Epithelial cell of esophagus (primary cell): ENCODE results near the gene TMEM169.

Source experiments
- DNase-seq: peaks from one replicate; pipeline ENCODE4 v3.0.0; 2010; ENCODE audit warnings: low read depth
- H3K4me3 ChIP-seq: 2 replicates; pipeline ENCODE4 v1.5.1; 2011; ENCODE audit warnings: mild to moderate bottlenecking, low read length, control low read depth
- TF ChIP-seq, protein P1 (sequence below): IDR thresholded peaks from 2 replicates; pipeline ENCODE4 v1.5.1; 2011; ENCODE audit warnings: low read depth, mild to moderate bottlenecking, low read length, control low read depth, inconsistent platforms; ENCODE audit not compliant: insufficient read depth; ENCODE audit errors: missing control alignments

TMEM169 gene

DNA sequence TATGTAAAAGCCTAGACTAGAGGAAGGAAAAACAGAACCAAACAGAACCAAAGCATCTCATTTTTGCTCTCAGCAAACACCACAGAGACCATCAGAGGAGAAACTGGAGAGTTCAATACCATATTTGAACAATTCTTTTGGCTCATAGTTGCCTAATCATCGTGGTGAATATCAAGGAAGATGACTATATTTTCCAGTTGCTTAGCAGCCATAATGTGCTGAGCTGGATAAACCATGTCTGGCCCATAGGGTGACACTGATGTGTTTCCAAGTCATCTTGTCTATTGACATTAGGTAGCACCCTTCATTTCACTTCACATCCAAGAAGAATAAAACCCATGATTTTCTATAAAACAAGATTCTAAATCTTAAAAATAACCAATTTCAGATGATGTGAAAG, 21.5 kb downstream of the TMEM169 start:
- TF ChIP-seq, protein P1, sequence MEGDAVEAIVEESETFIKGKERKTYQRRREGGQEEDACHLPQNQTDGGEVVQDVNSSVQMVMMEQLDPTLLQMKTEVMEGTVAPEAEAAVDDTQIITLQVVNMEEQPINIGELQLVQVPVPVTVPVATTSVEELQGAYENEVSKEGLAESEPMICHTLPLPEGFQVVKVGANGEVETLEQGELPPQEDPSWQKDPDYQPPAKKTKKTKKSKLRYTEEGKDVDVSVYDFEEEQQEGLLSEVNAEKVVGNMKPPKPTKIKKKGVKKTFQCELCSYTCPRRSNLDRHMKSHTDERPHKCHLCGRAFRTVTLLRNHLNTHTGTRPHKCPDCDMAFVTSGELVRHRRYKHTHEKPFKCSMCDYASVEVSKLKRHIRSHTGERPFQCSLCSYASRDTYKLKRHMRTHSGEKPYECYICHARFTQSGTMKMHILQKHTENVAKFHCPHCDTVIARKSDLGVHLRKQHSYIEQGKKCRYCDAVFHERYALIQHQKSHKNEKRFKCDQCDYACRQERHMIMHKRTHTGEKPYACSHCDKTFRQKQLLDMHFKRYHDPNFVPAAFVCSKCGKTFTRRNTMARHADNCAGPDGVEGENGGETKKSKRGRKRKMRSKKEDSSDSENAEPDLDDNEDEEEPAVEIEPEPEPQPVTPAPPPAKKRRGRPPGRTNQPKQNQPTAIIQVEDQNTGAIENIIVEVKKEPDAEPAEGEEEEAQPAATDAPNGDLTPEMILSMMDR, result no peak
- no peak for DNase-seq
- no peak overlapping the region for H3K4me3 ChIP-seq

DNA sequence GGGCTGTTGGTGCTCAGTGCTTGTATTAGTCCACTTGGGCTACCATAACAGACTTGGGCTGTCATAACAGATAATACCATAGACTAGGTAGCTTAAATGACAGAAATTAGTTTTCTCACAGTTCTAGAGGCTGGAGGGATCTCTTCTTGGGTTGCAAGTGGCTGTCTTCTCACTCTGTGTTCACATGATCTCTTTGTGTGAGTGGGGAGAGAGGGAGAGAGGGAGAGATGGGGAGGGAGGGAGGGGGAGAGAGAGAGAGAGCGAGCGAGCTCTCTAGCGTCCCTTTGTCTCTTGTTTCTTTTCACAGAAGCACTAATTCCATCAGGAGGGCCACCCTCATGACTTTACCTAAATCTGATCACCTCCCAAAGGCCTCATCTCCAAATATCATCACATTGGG, 23.0 kb downstream of the TMEM169 start:
- TF ChIP-seq, protein P1, result no peak
- no peak for DNase-seq
- no peak overlapping the region for H3K4me3 ChIP-seq

DNA sequence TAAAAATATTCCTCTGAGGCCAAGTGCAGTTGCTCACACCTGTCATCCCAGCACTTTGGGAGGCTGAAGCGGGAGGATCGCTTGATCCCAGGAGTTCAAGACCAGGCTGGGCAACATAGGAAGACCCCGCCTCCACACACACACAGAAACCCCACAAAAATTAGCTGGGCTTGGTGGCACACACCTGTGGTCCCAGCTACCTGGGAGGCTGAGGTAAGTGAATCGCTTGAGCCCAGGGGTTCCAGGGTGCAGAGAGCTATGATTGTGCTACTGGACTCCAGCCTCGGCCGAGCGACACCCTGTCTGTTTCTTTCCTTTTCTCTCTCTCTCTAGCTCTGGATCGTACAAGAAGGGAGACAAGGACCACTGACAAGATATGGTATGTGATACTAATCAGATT, 25.6 kb downstream of the TMEM169 start:
- TF ChIP-seq, protein P1, result no peak
- DNase-seq, result no peak
- H3K4me3 ChIP-seq, result no peak overlapping the region

DNA sequence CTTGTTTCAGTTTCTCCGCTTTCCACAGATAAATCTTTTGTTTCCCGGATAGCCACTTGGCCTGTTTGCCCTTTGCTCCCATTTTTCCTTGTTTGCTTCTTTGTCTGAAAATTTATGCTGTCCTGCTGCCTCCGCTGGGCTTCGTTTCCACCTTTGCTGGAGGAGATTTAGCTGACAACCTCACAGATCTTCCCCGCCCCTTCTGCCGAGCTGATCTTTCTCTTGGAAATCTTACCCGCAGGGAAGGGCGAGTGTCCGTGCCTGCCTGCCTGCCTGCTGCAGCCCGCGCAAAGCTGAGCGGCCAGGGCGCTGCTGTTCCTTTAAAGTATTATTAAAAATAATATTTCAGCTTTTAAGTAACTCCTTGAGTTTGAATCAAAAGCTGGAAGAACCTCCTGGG, 26.0 kb downstream of the TMEM169 start:
- TF ChIP-seq, protein P1, result no peak
- no peak overlapping the region for H3K4me3 ChIP-seq
- DNase-seq, result peak; percentile 54

DNA sequence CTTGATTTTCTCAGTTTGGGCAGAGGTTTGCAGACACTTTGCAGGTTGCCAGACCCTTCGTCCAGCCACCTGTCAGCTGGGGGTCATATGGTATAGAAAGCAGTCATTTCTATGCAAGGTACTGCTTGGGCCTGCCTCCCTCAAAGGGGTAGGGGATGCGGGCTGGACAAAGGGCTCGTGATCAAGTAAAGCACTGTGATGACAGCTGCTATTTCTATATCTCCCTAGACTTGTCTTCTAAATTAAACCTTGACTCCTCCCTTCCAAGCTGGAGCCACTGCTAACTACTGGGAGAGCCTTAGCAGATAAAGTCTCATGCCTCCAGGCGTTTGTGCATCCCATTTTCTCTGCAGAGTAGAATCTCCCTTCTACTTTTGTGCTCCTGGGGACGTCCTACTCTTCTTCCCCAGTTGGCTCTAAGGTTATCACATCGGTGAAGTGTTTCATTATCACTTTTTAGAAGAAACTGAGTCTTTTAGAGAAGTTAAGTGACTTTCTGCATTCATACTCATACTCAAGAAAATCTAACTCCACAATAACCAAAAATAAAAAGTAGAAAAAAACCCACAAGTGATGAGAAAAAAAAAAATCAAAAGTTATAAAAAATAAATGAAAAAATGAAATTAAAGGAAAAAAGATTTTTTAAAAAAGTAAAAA, 26.7 kb downstream of the TMEM169 start:
- peak; percentile 13 for DNase-seq
- TF ChIP-seq, protein P1, result no peak
- peak overlapping the region; percentile 96 for H3K4me3 ChIP-seq

DNA sequence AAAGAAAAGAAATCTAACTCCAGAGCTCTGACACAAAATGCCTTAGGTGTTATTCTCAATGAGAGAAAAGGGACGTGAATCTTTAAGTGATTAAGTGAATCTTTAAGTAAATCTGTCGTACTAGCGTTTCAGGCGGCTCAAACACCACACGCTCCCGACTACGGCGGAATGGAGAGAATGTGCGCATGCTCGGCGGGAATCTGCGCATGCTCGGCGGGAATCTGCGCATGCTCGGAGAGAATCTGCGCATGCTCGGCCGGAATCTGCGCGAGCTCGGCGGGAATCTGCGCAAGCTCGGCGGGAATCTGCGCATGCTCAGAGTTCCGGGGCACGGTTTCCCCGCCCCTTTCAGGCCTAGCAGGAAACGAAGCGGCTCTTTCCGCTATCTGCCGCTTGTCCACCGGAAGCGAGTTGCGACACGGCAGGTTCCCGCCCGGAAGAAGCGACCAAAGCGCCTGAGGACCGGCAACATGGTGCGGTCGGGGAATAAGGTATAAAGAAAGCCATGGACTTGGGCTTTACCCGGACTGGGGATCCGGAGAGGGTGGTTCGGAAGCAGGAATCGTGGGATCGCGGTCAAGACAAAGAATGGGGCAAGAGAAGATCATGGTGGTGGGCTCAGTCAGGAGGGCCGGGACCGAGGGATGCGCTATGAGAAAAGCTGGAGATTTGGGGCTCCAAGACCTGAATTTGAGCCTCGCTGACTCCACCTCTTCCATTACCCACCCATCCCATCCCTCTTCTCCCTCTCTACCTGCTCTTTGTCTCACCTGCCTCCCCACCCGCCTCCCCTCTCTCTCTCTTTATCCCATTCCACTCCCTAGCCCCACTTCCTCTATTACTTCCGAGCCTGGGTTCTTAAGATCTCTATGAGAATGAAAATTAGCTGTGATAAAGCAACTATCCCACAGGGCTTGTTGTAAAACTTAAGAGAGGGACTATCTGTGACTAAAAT, 27.5 kb downstream of the TMEM169 start, which contains the start of gene XRCC5:
Gene XRCC5 (plus strand): TSS at position 382 of the 955 bp plus-strand sequence. CDS start 89 bp downstream, at position 471.
- DNase-seq, result peak; percentile 97
- TF ChIP-seq, protein P1, result no peak
- H3K4me3 ChIP-seq, result peak within 1 kb of the TSS; percentile 96
